GM23248 (cell line): Measurements from ENCODE around the gene PARP3. TPM values are rescaled to one million over a fixed set of nuclear protein-coding genes. Genes with fewer than 3 reads are reported as not detected.
A peak's percentile ranks its signal among the peaks of the same experiment; 100 is the strongest.

Experiments
- DNase-seq: peaks from one replicate; pipeline ENCODE4 v3.0.0-alpha.2; 2015
- H2AFZ ChIP-seq: fragments of 200-600 bp; sonication (generic); 2 replicates; pipeline ENCODE4 v1.6.1; 2016; ENCODE audit warnings: antibody characterized with exemption
- H3F3A ChIP-seq: fragments of 200-600 bp; sonication (generic); 2 replicates; pipeline ENCODE4 v1.6.1; 2016; ENCODE audit warnings: mild to moderate bottlenecking, antibody characterized with exemption, mixed run types; ENCODE audit not compliant: insufficient read depth
- H3K27ac ChIP-seq: fragments of 200-600 bp; sonication (generic); 2 replicates; pipeline ENCODE4 v1.5.1; 2016; ENCODE audit warnings: mild to moderate bottlenecking
- H3K27me3 ChIP-seq: fragments of 200-600 bp; sonication (generic); replicated peaks from 2 replicates; pipeline ENCODE4 v1.6.1; 2016; ENCODE audit warnings: mild to moderate bottlenecking; ENCODE audit not compliant: insufficient read depth
- H3K36me3 ChIP-seq: fragments of 200-600 bp; sonication (generic); 2 replicates; pipeline ENCODE4 v1.6.1; 2016; ENCODE audit warnings: low read depth, mild to moderate bottlenecking
- H3K4me1 ChIP-seq: fragments of 200-600 bp; sonication (generic); 2 replicates; pipeline ENCODE4 v1.6.1; 2016; ENCODE audit warnings: mild to moderate bottlenecking; ENCODE audit not compliant: insufficient read depth
- H3K4me2 ChIP-seq: fragments of 200-600 bp; sonication (generic); one replicate; pipeline ENCODE4 v1.6.1; 2016; ENCODE audit warnings: mild to moderate bottlenecking; ENCODE audit not compliant: unreplicated experiment
- H3K4me3 ChIP-seq: fragments of 200-600 bp; sonication (generic); 2 replicates; pipeline ENCODE4 v1.5.1; 2016; ENCODE audit warnings: mild to moderate bottlenecking
- H3K79me2 ChIP-seq: fragments of 200-600 bp; sonication (generic); 2 replicates; pipeline ENCODE4 v1.6.1; 2016; ENCODE audit warnings: mild to moderate bottlenecking; ENCODE audit not compliant: insufficient read depth
- H3K9ac ChIP-seq: fragments of 200-600 bp; sonication (generic); 2 replicates; pipeline ENCODE4 v1.6.1; 2016; ENCODE audit warnings: mild to moderate bottlenecking
- H3K9me2 ChIP-seq: fragments of 200-600 bp; sonication (generic); 2 replicates; pipeline ENCODE4 v1.6.1; 2016; ENCODE audit warnings: mixed run types, mild to moderate bottlenecking, moderate library complexity; ENCODE audit not compliant: insufficient read depth
- H3K9me3 ChIP-seq: fragments of 200-600 bp; sonication (generic); one replicate; pipeline ENCODE4 v1.6.1; 2017; ENCODE audit warnings: low read depth
- H4K20me1 ChIP-seq: fragments of 200-600 bp; sonication (generic); 2 replicates; pipeline ENCODE4 v1.6.0; 2016; ENCODE audit not compliant: insufficient read depth
- EZH2 ChIP-seq: fragments of 200-600 bp; sonication (generic); IDR thresholded peaks from 2 replicates; pipeline ENCODE4 v1.6.1; 2018; ENCODE audit warnings: antibody characterized with exemption, mild to moderate bottlenecking; ENCODE audit not compliant: insufficient read depth, poor library complexity, severe bottlenecking
- EZH2phosphoT487 ChIP-seq: fragments of 200-600 bp; sonication (generic); IDR thresholded peaks from 2 replicates; pipeline ENCODE4 v1.6.1; 2018; ENCODE audit warnings: antibody characterized with exemption, moderate library complexity, mild to moderate bottlenecking, low read depth; ENCODE audit not compliant: insufficient read depth
- WGBS, 2 experiments: methylation state at CpG; one replicate each; pipeline ENCODE4 v1.1.6; 2015 to 2017; ENCODE audit warnings: low lambda C conversion rate in 2 of 2, low coverage in 1 of 2; ENCODE audit errors: missing lambda C conversion rate in 2 of 2; 5-methylcytosine and 5-hydroxymethylcytosine counted together
- in situ Hi-C: fragments of 300-500 bp; cut with MboI; formaldehyde crosslinking; loops from 2 replicates; pipeline ENCODE4 v1.15.0; 2020
- polyA plus RNA-seq: library from polyadenylated mRNA; unstranded; fragments of >200 nt; fragmentation: Nextera tagmentation; extraction: Ambion mirVana; gene quantifications from 2 replicates; pipeline ENCODE4 v1.2.1, GENCODE V29; 2016
- total RNA-seq: library from RNA; depleted of rRNA; stranded (reverse); fragments of >200 nt; shearing (Covaris generic); gene quantifications from 2 replicates; pipeline ENCODE4 v1.2.3, GENCODE V29; 2014

The PARP3 gene
- total and polyA plus RNA-seq, 2 experiments from 2014 or later = 60.4 to 80.4 TPM

DNA sequence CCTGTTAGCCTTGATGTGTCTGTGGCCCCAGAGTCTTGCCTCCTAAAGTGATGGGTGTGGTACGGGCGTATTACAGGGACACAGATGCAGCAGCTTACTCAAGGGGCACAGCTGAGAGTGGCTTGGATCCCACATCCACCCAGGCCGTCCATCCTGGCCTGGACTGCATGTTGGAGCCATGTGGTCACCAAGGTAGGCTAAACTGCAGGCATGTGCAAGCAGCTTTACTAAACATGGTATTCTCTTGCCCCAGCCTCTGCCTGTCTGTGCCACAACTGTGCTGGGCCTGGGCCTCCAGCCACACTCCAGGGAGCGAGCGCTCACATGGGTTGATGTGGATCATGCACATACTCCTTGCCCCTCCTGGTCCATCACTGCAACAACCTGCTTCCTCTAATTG lies 7.0 kb downstream of the PARP3 start:
- peaks cover 26% of the 10 kb centered on the region for H3F3A ChIP-seq
- H2AFZ ChIP-seq = no peak overlapping the region
- no peak for DNase-seq
- H3K4me1 ChIP-seq = no peaks in the 10 kb centered on the region
- in situ Hi-C loops = no loop called here
- H3K4me2 ChIP-seq = no peak overlapping the region
- 96 to 97% methylated on average over 5 of the region's 5 CpGs for WGBS, 2 experiments
- no peaks in the 10 kb centered on the region for H3K27me3 ChIP-seq
- no peaks in the 10 kb centered on the region for H3K9me2 ChIP-seq
- no peak overlapping the region for H3K4me3 ChIP-seq
- H3K79me2 ChIP-seq = no peaks in the 10 kb centered on the region
- H3K9ac ChIP-seq = no peak overlapping the region
- no peak overlapping the region for H3K27ac ChIP-seq
- no peaks in the 10 kb centered on the region for H4K20me1 ChIP-seq
- no peak for TF ChIP-seq EZH2phosphoT487
- no peak for TF ChIP-seq EZH2
- no peaks in the 10 kb centered on the region for H3K9me3 ChIP-seq
- H3K36me3 ChIP-seq = no peaks in the 10 kb centered on the region

DNA sequence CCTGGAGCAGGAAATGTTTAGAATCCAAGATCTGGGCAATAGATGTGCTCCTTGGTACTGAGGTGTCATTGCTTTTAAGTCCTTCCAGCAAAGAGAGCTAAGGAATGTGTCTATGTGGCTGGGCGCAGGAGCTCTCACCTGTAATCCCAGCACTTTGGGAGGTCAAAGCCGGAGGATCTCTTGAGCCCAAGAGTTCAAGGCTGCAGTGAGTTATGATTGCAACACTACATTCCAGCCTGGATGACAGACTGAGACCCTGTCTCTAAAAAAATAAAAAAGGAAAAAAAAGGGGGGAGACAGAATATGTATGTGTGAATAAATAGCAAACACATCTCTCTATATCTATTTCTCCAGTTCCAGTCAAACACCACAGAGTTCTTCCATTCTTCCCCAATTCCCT lies 8.7 kb downstream of the PARP3 start:
- WGBS, 2 experiments = 95 to 100% methylated on average over 2 of the region's 2 CpGs
- H3K27ac ChIP-seq = no peak overlapping the region
- H3K9me3 ChIP-seq = no peaks in the 10 kb centered on the region
- H3K27me3 ChIP-seq = no peaks in the 10 kb centered on the region
- H3K9ac ChIP-seq = no peak overlapping the region
- H3K36me3 ChIP-seq = no peaks in the 10 kb centered on the region
- H2AFZ ChIP-seq = no peak overlapping the region
- H3K4me2 ChIP-seq = no peak overlapping the region
- TF ChIP-seq EZH2phosphoT487 = no peak
- no peak for TF ChIP-seq EZH2
- H3K9me2 ChIP-seq = no peaks in the 10 kb centered on the region
- in situ Hi-C loops = no loop called here
- H3K4me1 ChIP-seq = no peaks in the 10 kb centered on the region
- no peak for DNase-seq
- H4K20me1 ChIP-seq = no peaks in the 10 kb centered on the region
- H3K4me3 ChIP-seq = no peak overlapping the region
- peaks cover 28% of the 10 kb centered on the region for H3F3A ChIP-seq
- no peaks in the 10 kb centered on the region for H3K79me2 ChIP-seq

DNA sequence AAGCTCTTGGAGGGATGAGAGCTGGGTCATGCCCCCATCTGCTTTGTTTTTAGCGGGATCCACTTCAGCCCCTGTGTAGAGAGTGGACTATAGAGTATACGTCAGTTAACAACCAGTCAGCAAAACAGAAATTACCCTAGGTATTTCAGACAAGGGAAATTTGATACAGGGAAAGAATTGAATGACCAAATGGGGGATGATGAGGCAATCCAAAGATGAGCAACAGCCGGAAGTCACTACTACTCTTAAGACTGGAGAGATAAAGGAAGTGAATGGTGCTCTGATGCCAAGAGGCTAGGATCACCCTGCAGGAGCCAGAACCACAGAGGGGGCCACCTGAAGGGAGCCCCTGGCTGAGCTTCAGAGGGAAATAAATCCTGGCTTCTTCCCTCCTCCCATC lies 11.3 kb downstream of the PARP3 start:
- Histone ChIP-seq H3K36me3 (no peaks in the 10 kb centered on the region), H3K27ac (0 out of 2 replicates have a peak overlapping the region, but pooled peaks have one; percentile 29), H3K4me3 (no peak overlapping the region), H3K4me2 (no peak overlapping the region), H3K9ac (no peak overlapping the region), H3K4me1 (no peaks in the 10 kb centered on the region), H3F3A (peaks cover 28% of the 10 kb centered on the region), H3K9me3 (no peaks in the 10 kb centered on the region), H3K79me2 (no peaks in the 10 kb centered on the region), H3K27me3 (no peaks in the 10 kb centered on the region), H4K20me1 (no peaks in the 10 kb centered on the region), H3K9me2 (no peaks in the 10 kb centered on the region), H2AFZ (no peak overlapping the region)
- TF ChIP-seq EZH2 (no peak), EZH2phosphoT487 (no peak)
- in situ Hi-C loops = no loop called here
- WGBS, 2 experiments = 51 to 55% methylated on average over 3 of the region's 3 CpGs
- DNase-seq = peak; percentile 84

DNA sequence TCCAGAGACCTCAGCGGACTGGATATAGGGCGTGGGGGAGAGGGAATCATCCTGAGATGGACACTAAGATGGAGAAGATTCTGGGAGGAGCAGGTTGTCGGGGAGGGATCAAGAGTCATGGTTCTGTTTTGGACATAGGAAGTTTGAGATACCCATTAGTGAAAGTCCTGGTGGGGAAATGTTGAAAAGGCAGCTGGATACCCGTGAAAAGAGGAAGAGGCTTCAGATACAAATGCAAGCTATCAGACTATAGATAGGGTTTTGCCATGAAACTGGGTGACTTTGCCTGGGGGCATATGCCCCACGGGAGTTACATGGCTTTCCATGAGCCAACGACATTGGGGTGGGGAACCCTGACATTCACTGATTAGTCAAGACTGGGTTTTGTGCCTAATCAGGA lies 11.9 kb downstream of the PARP3 start:
- Histone ChIP-seq H2AFZ (no peak overlapping the region), H4K20me1 (no peaks in the 10 kb centered on the region), H3K79me2 (no peaks in the 10 kb centered on the region), H3K9me2 (no peaks in the 10 kb centered on the region), H3K4me2 (no peak overlapping the region), H3K36me3 (no peaks in the 10 kb centered on the region), H3K9me3 (no peaks in the 10 kb centered on the region), H3K27ac (no peak overlapping the region), H3K4me3 (no peak overlapping the region), H3K4me1 (no peaks in the 10 kb centered on the region), H3K27me3 (no peaks in the 10 kb centered on the region), H3F3A (peaks cover 28% of the 10 kb centered on the region), H3K9ac (no peak overlapping the region)
- no peak for TF ChIP-seq EZH2
- 70 to 77% methylated on average over 6 of the region's 6 CpGs for WGBS, 2 experiments
- in situ Hi-C loops = no loop called here
- no peak for DNase-seq

DNA sequence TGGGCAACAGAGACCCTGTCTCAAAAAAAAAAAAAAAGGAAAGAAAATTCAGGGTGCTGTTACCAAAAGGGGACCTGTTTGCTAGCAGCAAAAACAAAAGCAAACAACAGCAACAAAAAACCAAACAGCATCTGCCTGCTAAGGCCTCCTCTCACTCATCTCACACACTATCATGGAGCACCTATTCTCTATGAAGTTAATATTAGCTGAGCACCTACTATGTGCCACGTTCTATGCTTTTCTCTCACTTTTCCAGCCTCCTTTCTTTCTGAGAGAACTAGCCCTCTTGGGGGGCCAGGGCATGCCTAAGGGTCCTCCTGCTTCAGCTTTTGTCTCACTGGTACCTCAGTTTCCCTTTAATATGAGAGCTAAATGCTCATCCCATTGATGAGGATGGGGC lies 12.6 kb downstream of the PARP3 start:
- no peak overlapping the region for H3K4me2 ChIP-seq
- no peak overlapping the region for H3K9ac ChIP-seq
- H3K36me3 ChIP-seq = no peaks in the 10 kb centered on the region
- H3K4me3 ChIP-seq = no peak overlapping the region
- no peak overlapping the region for H3K27ac ChIP-seq
- WGBS, 2 experiments = 78 to 89% methylated on average over 1 of the region's 1 CpG
- H4K20me1 ChIP-seq = no peaks in the 10 kb centered on the region
- H3K79me2 ChIP-seq = no peaks in the 10 kb centered on the region
- H2AFZ ChIP-seq = no peak overlapping the region
- in situ Hi-C loops = no loop called here
- no peak for TF ChIP-seq EZH2phosphoT487
- no peak for TF ChIP-seq EZH2
- DNase-seq = no peak
- H3K9me3 ChIP-seq = no peaks in the 10 kb centered on the region
- peaks cover 28% of the 10 kb centered on the region for H3F3A ChIP-seq
- H3K4me1 ChIP-seq = no peaks in the 10 kb centered on the region
- no peaks in the 10 kb centered on the region for H3K9me2 ChIP-seq
- H3K27me3 ChIP-seq = no peaks in the 10 kb centered on the region
